ENCODE data around the gene CCDC184. TPM values are rescaled to one million over a fixed set of nuclear protein-coding genes. Genes with fewer than 3 reads are reported as not detected.

CCDC184 gene
- total and polyA plus RNA-seq, 2 of the 13 experiments (the other 11 are each of a cell fraction or from before 2014, with no cell fraction given) = not detected

GRCh38 chr12:48185181-48185919 is 1.9 kb downstream of the CCDC184 start:
- H3K27me3 ChIP-seq (ENCODE audit: control insufficient read depth in 1 of 2, insufficient read depth in 2 of 2, low read length in 2 of 2) = peaks cover 2 to 53% of the 10 kb centered on the region in 2 experiments; a peak in 4 of 5 replicates
- no peaks in the 10 kb centered on the region for H3K79me2 ChIP-seq (ENCODE audit: insufficient read depth, low read length)
- no peak overlapping the region for H3K4me2 ChIP-seq (ENCODE audit: low read depth, low read length)
- TF ChIP-seq ZSCAN22 (CRISPR knock-in tag; IDR thresholded peaks at IDR 0.05) (no peak), ZFP41 (CRISPR knock-in tag; IDR thresholded peaks at IDR 0.05; ENCODE audit: borderline replicate concordance) (no peak), ZNF768 (CRISPR knock-in tag; IDR thresholded peaks at IDR 0.05) (no peak), HOXA9 (CRISPR knock-in tag; IDR thresholded peaks at IDR 0.05; ENCODE audit: borderline replicate concordance) (no peak), ZNF547 (CRISPR knock-in tag; IDR thresholded peaks at IDR 0.05) (no peak), HIC2 (CRISPR knock-in tag; IDR thresholded peaks at IDR 0.05; ENCODE audit: low read depth) (no peak), BCLAF1 (IDR thresholded peaks at IDR 0.05) (no peak)
- ATAC-seq (no peak), DNase-seq (ENCODE audit: low spot score) (no peak), FAIRE-seq (no peak)
- no peaks in the 10 kb centered on the region for H3K36me3 ChIP-seq (replicated peaks in 1 of 2; ENCODE audit: control insufficient read depth in 1 of 2, insufficient read depth in 2 of 2, low read length in 2 of 2)
- ChIA-PET CTCF (ENCODE audit: low intra/inter-chr PET ratio, low total read pairs) (no interaction called here), POLR2A (no interaction called here)
- no TSS peak for BruUV-seq (replicated peaks)
- H3K27ac ChIP-seq (ENCODE audit: extremely low read length, insufficient read depth, low read length) = no peak overlapping the region
- no peaks in the 10 kb centered on the region for H4K20me1 ChIP-seq (ENCODE audit: insufficient read depth, low read length)
- 0 out of 2 replicates have a peak, but pooled peaks cover 7% of the 10 kb centered on the region for H3K4me1 ChIP-seq (ENCODE audit: insufficient read depth, low read length)
- 23% methylated on average over 8 of the region's 10 CpGs for WGBS (ENCODE audit: low lambda C conversion rate)
- H3K9ac ChIP-seq (ENCODE audit: insufficient read depth, low read depth, low read length) = no peak overlapping the region
- H2AFZ ChIP-seq (ENCODE audit: low read length) = no peak overlapping the region
- H3K4me3 ChIP-seq (replicated peaks in 1 of 3; ENCODE audit: insufficient read depth in 1 of 3, low read depth in 2 of 3, low read length in 3 of 3) = no peak overlapping the region
- H3K9me3 ChIP-seq (ENCODE audit: low read length) = no peaks in the 10 kb centered on the region
- in situ Hi-C loops (cut with HindIII; ENCODE audit: extremely low pct_ligation_motif_present, low pct_unique_long_range_greater_than_20kb) = no loop called here
- intact Hi-C loops (cut with micrococcal nuclease; ENCODE audit: unreplicated experiment) = loop anchor here (10.0 kb wide), 1 partner anchor 429 kb away; no protein-coding TSS in a partner anchor
